GM21515 (cell line): ENCODE results near the gene MED13L.
"Not testable (repeated sequence)": the region's sequence is repeated elsewhere in the genome, so short reads cannot be mapped to it uniquely, and the experiment has no call there.

Experiments used
- ATAC-seq: cut with Tn5 transposase; IDR thresholded peaks from one replicate; pipeline ENCODE4 v1.9.1; 2021; ENCODE audit not compliant: unreplicated experiment

The MED13L gene

GRCh38 chr12:116248433-116248832, 29.1 kb downstream of the MED13L start:
- ATAC-seq, result no peak

- ATAC-seq, result no peak
Measured at GRCh38 chr12:116247377-116247776, 30.1 kb downstream of the MED13L start.

GRCh38 chr12:116246490-116247179, 30.9 kb downstream of the MED13L start:
- ATAC-seq, result no peak

GRCh38 chr12:116245189-116245588, 32.3 kb downstream of the MED13L start:
- no peak for ATAC-seq

GRCh38 chr12:116244474-116245090, 32.9 kb downstream of the MED13L start:
- no peak for ATAC-seq

GRCh38 chr12:116244001-116244400, 33.5 kb downstream of the MED13L start:
- ATAC-seq, result no peak

GRCh38 chr12:116242740-116243139, 34.8 kb downstream of the MED13L start:
- no peak for ATAC-seq

GRCh38 chr12:116241157-116241759, 36.2 kb downstream of the MED13L start:
- ATAC-seq, result no peak

GRCh38 chr12:116238570-116239119, 38.8 kb downstream of the MED13L start:
- not testable (repeated sequence) for ATAC-seq

- ATAC-seq, result no peak
Measured at GRCh38 chr12:116238149-116238548, 39.3 kb downstream of the MED13L start.

GRCh38 chr12:116236976-116237375, 40.5 kb downstream of the MED13L start:
- ATAC-seq, result no peak

GRCh38 chr12:116236148-116236731, 41.3 kb downstream of the MED13L start:
- no peak for ATAC-seq

GRCh38 chr12:116234148-116234547, 43.3 kb downstream of the MED13L start:
- ATAC-seq, result not testable (repeated sequence)

- ATAC-seq, result no peak
Measured at GRCh38 chr12:116233669-116234068, 43.8 kb downstream of the MED13L start.

GRCh38 chr12:116227811-116228210, 49.7 kb downstream of the MED13L start:
- ATAC-seq, result no peak

GRCh38 chr12:116226026-116226425, 51.5 kb downstream of the MED13L start:
- ATAC-seq, result no peak

GRCh38 chr12:116222358-116222757, 55.1 kb downstream of the MED13L start:
- no peak for ATAC-seq

GRCh38 chr12:116220756-116221155, 56.7 kb downstream of the MED13L start:
- no peak for ATAC-seq

- no peak for ATAC-seq
Measured at GRCh38 chr12:116217045-116217735, 60.3 kb downstream of the MED13L start.

GRCh38 chr12:116216022-116216756, 61.3 kb downstream of the MED13L start:
- ATAC-seq, result no peak
